Measurements from ENCODE around the gene RC3H1. TPM values are rescaled to one million over a fixed set of nuclear protein-coding genes. Genes with fewer than 3 reads are reported as not detected.

Gene RC3H1
- total RNA-seq, 5 donors from 2014 or later (not counting 1 experiment from before 2014, with no cell fraction given), result 39.9 to 52.1 (median 49.3) TPM

GRCh38 chr1:174036204-174036603 lies 14.0 kb upstream of the RC3H1 start:
- whole genome bisulfite sequencing (ENCODE audit: insufficient coverage), result no CpG with 5 or more reads among the region's 2 CpGs
- Mint-ChIP-seq H3K36me3 (no peaks in the 10 kb centered on the region), H3K4me3 (no peak overlapping the region), H3K27ac (no peak overlapping the region), H3K4me1 (no peaks in the 10 kb centered on the region), H3K9me3 (no peaks in the 10 kb centered on the region), H3K27me3 (peaks cover 0 to 8% of the 10 kb centered on the region in 2 donors)
- ChIA-PET CTCF (interaction anchor here in 1 of 2 donors (0.5 kb wide), 1 partner anchor 180 kb away, joined by 3 read pairs; no protein-coding TSS in a partner anchor), POLR2A (no interaction called here)
- Histone ChIP-seq H3K27ac (ENCODE audit: low read length) (no peak overlapping the region), H3K27me3 (replicated peaks in 1 of 2; ENCODE audit: control insufficient read depth in 2 of 2, extremely low read depth in 1 of 2, insufficient read depth in 2 of 2, low read length in 1 of 2) (no peaks in the 10 kb centered on the region), H3K36me3 (ENCODE audit: control insufficient read depth in 2 of 2, extremely low read depth in 1 of 2, insufficient read depth in 1 of 2, low read length in 1 of 2) (no peaks in the 10 kb centered on the region), H3K9me3 (no peaks in the 10 kb centered on the region), H3K4me1 (ENCODE audit: control insufficient read depth in 1 of 2, extremely low read depth in 1 of 2, insufficient read depth in 2 of 2, low read length in 2 of 2) (no peaks in the 10 kb centered on the region), H3K4me3 (ENCODE audit: control insufficient read depth in 1 of 2, extremely low read depth in 1 of 2, low read length in 1 of 2) (no peak overlapping the region)
- DNase-seq, result no peak
- ATAC-seq (replicated peaks in 1 of 4), result no peak

GRCh38 chr1:174032671-174033222 lies 10.6 kb upstream of the RC3H1 start:
- Mint-ChIP-seq H3K36me3 (no peaks in the 10 kb centered on the region), H3K4me1 (peaks cover 0 to 2% (median 0%) of the 10 kb centered on the region in 3 donors), H3K27me3 (peaks cover 0 to 8% of the 10 kb centered on the region in 2 donors), H3K4me3 (no peak overlapping the region), H3K9me3 (no peaks in the 10 kb centered on the region), H3K27ac (no peak overlapping the region)
- ChIA-PET POLR2A (no interaction called here), CTCF (interaction anchor here in 1 of 2 donors (0.7 kb wide), 1 partner anchor 26 kb away, joined by 3 read pairs; no protein-coding TSS in a partner anchor)
- Histone ChIP-seq H3K27ac (ENCODE audit: low read length) (no peak overlapping the region), H3K4me1 (ENCODE audit: control insufficient read depth in 1 of 2, extremely low read depth in 1 of 2, insufficient read depth in 2 of 2, low read length in 2 of 2) (no peaks in the 10 kb centered on the region), H3K9me3 (no peaks in the 10 kb centered on the region), H3K27me3 (replicated peaks in 1 of 2; ENCODE audit: control insufficient read depth in 2 of 2, extremely low read depth in 1 of 2, insufficient read depth in 2 of 2, low read length in 1 of 2) (no peaks in the 10 kb centered on the region), H3K36me3 (ENCODE audit: control insufficient read depth in 2 of 2, extremely low read depth in 1 of 2, insufficient read depth in 1 of 2, low read length in 1 of 2) (no peaks in the 10 kb centered on the region), H3K4me3 (ENCODE audit: control insufficient read depth in 1 of 2, extremely low read depth in 1 of 2, low read length in 1 of 2) (no peak overlapping the region)
- no CpG with 5 or more reads among the region's 1 CpG for WGBS (ENCODE audit: insufficient coverage)
- no peak for DNase-seq
- no peak for ATAC-seq (replicated peaks in 1 of 4)

GRCh38 chr1:174031099-174031498 lies 8.9 kb upstream of the RC3H1 start:
- no peaks in the 10 kb centered on the region for H3K9me3 Mint-ChIP-seq
- Histone ChIP-seq H3K9me3 (no peaks in the 10 kb centered on the region), H3K4me3 (ENCODE audit: control insufficient read depth in 1 of 2, extremely low read depth in 1 of 2, low read length in 1 of 2) (no peak overlapping the region), H3K27ac (ENCODE audit: low read length) (no peak overlapping the region), H3K36me3 (ENCODE audit: control insufficient read depth in 2 of 2, extremely low read depth in 1 of 2, insufficient read depth in 1 of 2, low read length in 1 of 2) (no peaks in the 10 kb centered on the region), H3K27me3 (replicated peaks in 1 of 2; ENCODE audit: control insufficient read depth in 2 of 2, extremely low read depth in 1 of 2, insufficient read depth in 2 of 2, low read length in 1 of 2) (no peaks in the 10 kb centered on the region), H3K4me1 (ENCODE audit: control insufficient read depth in 1 of 2, extremely low read depth in 1 of 2, insufficient read depth in 2 of 2, low read length in 2 of 2) (no peaks in the 10 kb centered on the region)
- H3K36me3 Mint-ChIP-seq, result no peaks in the 10 kb centered on the region
- ChIA-PET CTCF (interaction anchor here in 1 of 2 donors (0.7 kb wide), 1 partner anchor 136 kb away, joined by 3 read pairs; no protein-coding TSS in a partner anchor), POLR2A (interaction anchor here in 1 of 2 donors (0.7 kb wide), 1 partner anchor 123 kb away, joined by 7 read pairs; no protein-coding TSS in a partner anchor)
- no peak overlapping the region for H3K4me3 Mint-ChIP-seq
- ATAC-seq (replicated peaks in 1 of 4), result no peak
- H3K4me1 Mint-ChIP-seq, result peaks cover 0 to 2% (median 0%) of the 10 kb centered on the region in 3 donors
- H3K27ac Mint-ChIP-seq, result no peak overlapping the region
- DNase-seq, result no peak
- no CpG with 5 or more reads among the region's 2 CpGs for WGBS (ENCODE audit: insufficient coverage)
- peaks cover 0 to 8% of the 10 kb centered on the region in 2 donors for H3K27me3 Mint-ChIP-seq

GRCh38 chr1:174028495-174028894 lies 6.3 kb upstream of the RC3H1 start:
- CTCF ChIA-PET, result no interaction called here
- POLR2A ChIA-PET, result interaction anchor here in 1 of 2 donors (1.0 kb wide), 1 partner anchor 71 kb away, joined by 4 read pairs; no protein-coding TSS in a partner anchor
- DNase-seq, result no peak
- Mint-ChIP-seq H3K4me1 (peaks cover 3 to 4% (median 3%) of the 10 kb centered on the region in 3 donors), H3K27ac (no peak overlapping the region), H3K4me3 (no peak overlapping the region), H3K9me3 (no peaks in the 10 kb centered on the region), H3K36me3 (no peaks in the 10 kb centered on the region), H3K27me3 (peaks cover 0 to 4% of the 10 kb centered on the region in 2 donors)
- no peak for ATAC-seq (replicated peaks in 1 of 4)
- Histone ChIP-seq H3K27ac (ENCODE audit: low read length) (no peak overlapping the region), H3K4me3 (ENCODE audit: control insufficient read depth in 1 of 2, extremely low read depth in 1 of 2, low read length in 1 of 2) (no peak overlapping the region), H3K36me3 (ENCODE audit: control insufficient read depth in 2 of 2, extremely low read depth in 1 of 2, insufficient read depth in 1 of 2, low read length in 1 of 2) (no peaks in the 10 kb centered on the region), H3K27me3 (replicated peaks in 1 of 2; ENCODE audit: control insufficient read depth in 2 of 2, extremely low read depth in 1 of 2, insufficient read depth in 2 of 2, low read length in 1 of 2) (no peaks in the 10 kb centered on the region), H3K9me3 (no peaks in the 10 kb centered on the region), H3K4me1 (ENCODE audit: control insufficient read depth in 1 of 2, extremely low read depth in 1 of 2, insufficient read depth in 2 of 2, low read length in 2 of 2) (no peaks in the 10 kb centered on the region)

- H3K4me1 ChIP-seq (ENCODE audit: control insufficient read depth in 1 of 2, extremely low read depth in 1 of 2, insufficient read depth in 2 of 2, low read length in 2 of 2), result peaks cover 14 to 33% of the 10 kb centered on the region in 2 experiments
- POLR2A ChIA-PET, result interaction anchor here in 1 of 2 donors (0.5 to 0.6 kb wide), 2 partner anchors 34 to 62 kb away, joined by 4 to 12 read pairs; no protein-coding TSS in a partner anchor
- WGBS (ENCODE audit: insufficient coverage), result no CpG with 5 or more reads among the region's 3 CpGs
- Mint-ChIP-seq H3K27me3 (peaks cover 0 to 4% of the 10 kb centered on the region in 2 donors), H3K4me3 (peak overlapping the region; percentile 94 to 99 (median 98)), H3K27ac (peak overlapping the region; percentile 95 to 97), H3K9me3 (no peaks in the 10 kb centered on the region), H3K4me1 (peaks cover 35 to 43% (median 39%) of the 10 kb centered on the region in 3 donors), H3K36me3 (peaks cover 4% of the 10 kb centered on the region)
- no peaks in the 10 kb centered on the region for H3K36me3 ChIP-seq (ENCODE audit: control insufficient read depth in 2 of 2, extremely low read depth in 1 of 2, insufficient read depth in 1 of 2, low read length in 1 of 2)
- no peaks in the 10 kb centered on the region for H3K9me3 ChIP-seq
- DNase-seq, result peak in 1 of 35 experiments; percentile 14
- ATAC-seq (replicated peaks in 1 of 4), result no peak
- H3K4me3 ChIP-seq (ENCODE audit: control insufficient read depth in 1 of 2, extremely low read depth in 1 of 2, low read length in 1 of 2), result no peak overlapping the region
- H3K27me3 ChIP-seq (replicated peaks in 1 of 2; ENCODE audit: control insufficient read depth in 2 of 2, extremely low read depth in 1 of 2, insufficient read depth in 2 of 2, low read length in 1 of 2), result no peaks in the 10 kb centered on the region
- CTCF ChIA-PET, result interaction anchor here in 1 of 2 donors (0.6 kb wide), 1 partner anchor 19 kb away, joined by 3 read pairs; no protein-coding TSS in a partner anchor
- H3K27ac ChIP-seq (ENCODE audit: low read length), result no peak overlapping the region
Measured at GRCh38 chr1:174023440-174023839, 1.3 kb upstream of the RC3H1 start.

GRCh38 chr1:174022976-174023277 lies 770 bp upstream of the RC3H1 start:
- Histone ChIP-seq H3K27ac (ENCODE audit: low read length) (peak overlapping the region; percentile 91), H3K9me3 (no peaks in the 10 kb centered on the region), H3K4me1 (ENCODE audit: control insufficient read depth in 1 of 2, extremely low read depth in 1 of 2, insufficient read depth in 2 of 2, low read length in 2 of 2) (peaks cover 16 to 37% of the 10 kb centered on the region in 2 experiments), H3K36me3 (ENCODE audit: control insufficient read depth in 2 of 2, extremely low read depth in 1 of 2, insufficient read depth in 1 of 2, low read length in 1 of 2) (no peaks in the 10 kb centered on the region), H3K27me3 (replicated peaks in 1 of 2; ENCODE audit: control insufficient read depth in 2 of 2, extremely low read depth in 1 of 2, insufficient read depth in 2 of 2, low read length in 1 of 2) (no peaks in the 10 kb centered on the region), H3K4me3 (ENCODE audit: control insufficient read depth in 1 of 2, extremely low read depth in 1 of 2, low read length in 1 of 2) (peak overlapping the region; percentile 96 to 97)
- ATAC-seq (replicated peaks in 1 of 4) (no peak), DNase-seq (no peak)
- H3K27me3 Mint-ChIP-seq, result peaks cover 0 to 4% of the 10 kb centered on the region in 2 donors
- peaks cover 37 to 46% (median 43%) of the 10 kb centered on the region in 3 donors for H3K4me1 Mint-ChIP-seq
- H3K36me3 Mint-ChIP-seq, result peaks cover 4% of the 10 kb centered on the region
- WGBS (ENCODE audit: insufficient coverage), result no CpG with 5 or more reads among the region's 4 CpGs
- POLR2A ChIA-PET, result interaction anchor here (0.5 to 1.0 kb wide), 3 partner anchors 34 to 135 kb away, joined by 3 to 12 read pairs (median 4); no protein-coding TSS in a partner anchor
- H3K9me3 Mint-ChIP-seq, result no peaks in the 10 kb centered on the region
- peak overlapping the region; percentile 95 to 97 for H3K27ac Mint-ChIP-seq
- H3K4me3 Mint-ChIP-seq, result peak overlapping the region; percentile 94 to 99 (median 98)
- CTCF ChIA-PET, result interaction anchor here in 1 of 2 donors (1.0 to 1.1 kb wide), 2 partner anchors 131 to 167 kb away, joined by 3 read pairs; no protein-coding TSS in a partner anchor

All from T-cell (primary cell).